ENCODE data around the gene SLC35A2.

DNA sequence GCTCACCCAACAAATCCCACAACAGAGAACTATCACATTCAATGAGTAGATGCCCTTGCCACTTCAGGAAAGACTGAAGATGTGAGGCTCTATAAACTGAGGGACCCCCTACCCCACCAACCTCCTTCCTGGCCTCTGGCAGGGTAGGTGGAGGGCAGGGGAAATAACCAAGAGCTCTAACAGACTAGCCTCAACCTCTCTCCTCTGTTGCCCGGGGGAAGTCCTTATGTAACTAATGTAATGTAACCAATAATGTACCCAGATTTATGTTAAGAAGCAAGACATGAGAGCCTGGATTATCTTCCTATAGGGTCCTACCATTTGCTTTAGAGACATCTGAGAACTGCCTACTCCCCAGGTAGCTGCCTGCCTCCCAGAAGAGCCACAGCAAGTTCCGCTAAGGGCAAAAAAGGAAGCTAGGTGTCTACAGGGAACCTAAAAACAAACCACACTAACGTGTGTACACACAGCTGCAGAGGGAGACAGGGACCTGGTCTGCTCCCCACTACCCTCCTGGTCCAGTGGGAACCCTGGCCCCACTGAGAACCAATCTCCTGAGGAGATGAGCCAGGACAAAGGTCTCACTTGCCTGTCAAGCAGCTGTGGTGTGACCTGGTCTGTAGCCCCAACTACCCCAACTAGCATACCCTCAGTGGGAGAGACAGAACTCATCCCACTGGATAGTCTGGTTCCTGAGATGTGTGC lies 28.2 kb upstream of the SLC35A2 start:
- TF ChIP-seq POLR2A (IDR thresholded peaks at IDR 0.05): no peak
- TF ChIP-seq, protein P1, sequence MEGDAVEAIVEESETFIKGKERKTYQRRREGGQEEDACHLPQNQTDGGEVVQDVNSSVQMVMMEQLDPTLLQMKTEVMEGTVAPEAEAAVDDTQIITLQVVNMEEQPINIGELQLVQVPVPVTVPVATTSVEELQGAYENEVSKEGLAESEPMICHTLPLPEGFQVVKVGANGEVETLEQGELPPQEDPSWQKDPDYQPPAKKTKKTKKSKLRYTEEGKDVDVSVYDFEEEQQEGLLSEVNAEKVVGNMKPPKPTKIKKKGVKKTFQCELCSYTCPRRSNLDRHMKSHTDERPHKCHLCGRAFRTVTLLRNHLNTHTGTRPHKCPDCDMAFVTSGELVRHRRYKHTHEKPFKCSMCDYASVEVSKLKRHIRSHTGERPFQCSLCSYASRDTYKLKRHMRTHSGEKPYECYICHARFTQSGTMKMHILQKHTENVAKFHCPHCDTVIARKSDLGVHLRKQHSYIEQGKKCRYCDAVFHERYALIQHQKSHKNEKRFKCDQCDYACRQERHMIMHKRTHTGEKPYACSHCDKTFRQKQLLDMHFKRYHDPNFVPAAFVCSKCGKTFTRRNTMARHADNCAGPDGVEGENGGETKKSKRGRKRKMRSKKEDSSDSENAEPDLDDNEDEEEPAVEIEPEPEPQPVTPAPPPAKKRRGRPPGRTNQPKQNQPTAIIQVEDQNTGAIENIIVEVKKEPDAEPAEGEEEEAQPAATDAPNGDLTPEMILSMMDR (IDR thresholded peaks at IDR 0.05): no peak

Measured in right lobe of liver (tissue), 4 donors.